Upper lobe of left lung (tissue), 4 donors: ENCODE data around the gene PM20D2.

ENCODE experiments used
- EP300 ChIP-seq, 4 donors: sonication (generic); formaldehyde crosslinking; IDR thresholded peaks; one replicate each; pipeline ENCODE4 v1.5.1; 2017; ENCODE audit warnings: antibody characterized with exemption in 4 of 4, control low read depth in 2 of 4
- POLR2A ChIP-seq, 4 donors: fragments of 450-650 bp; IDR thresholded peaks; one replicate each; pipeline ENCODE4 v1.5.1; 2016 to 2017; ENCODE audit warnings: antibody characterized with exemption in 4 of 4, mild to moderate bottlenecking in 2 of 4
- POLR2AphosphoS5 ChIP-seq, 2 donors: sonication (generic); formaldehyde crosslinking; IDR thresholded peaks; one replicate each; pipeline ENCODE4 v1.5.1; 2017; ENCODE audit warnings: antibody characterized with exemption in 2 of 2
- TF ChIP-seq, protein P1 (sequence below), 6 experiments: fragments of 450-650 bp in 4 of 6; fragments of 200-600 bp in 2 of 6; sonication (generic) in 2 of 6; IDR thresholded peaks; one replicate each; pipeline ENCODE4 v1.5.1; 2016 to 2019; ENCODE audit warnings: antibody characterized with exemption in 6 of 6

DNA sequence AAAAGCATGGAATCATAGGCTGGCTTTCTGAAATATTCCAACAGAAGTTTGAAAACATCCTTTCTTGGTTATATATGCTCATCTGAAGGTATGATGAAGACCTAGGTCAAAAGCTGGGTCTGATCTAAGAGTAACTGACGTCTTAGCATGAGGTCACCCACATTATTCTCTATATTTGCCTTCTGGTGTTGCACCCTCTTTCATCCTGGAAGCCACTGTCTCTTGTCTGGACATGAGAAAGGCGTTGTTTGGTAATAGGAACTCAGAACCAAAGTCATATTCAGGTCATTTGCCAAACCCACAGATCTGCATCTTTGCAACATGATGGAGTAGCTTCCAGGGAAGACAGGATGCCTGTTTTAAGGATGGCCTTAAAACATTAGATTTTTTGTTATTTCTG lies 53.7 kb downstream of the PM20D2 start:
- TF ChIP-seq, protein P1, sequence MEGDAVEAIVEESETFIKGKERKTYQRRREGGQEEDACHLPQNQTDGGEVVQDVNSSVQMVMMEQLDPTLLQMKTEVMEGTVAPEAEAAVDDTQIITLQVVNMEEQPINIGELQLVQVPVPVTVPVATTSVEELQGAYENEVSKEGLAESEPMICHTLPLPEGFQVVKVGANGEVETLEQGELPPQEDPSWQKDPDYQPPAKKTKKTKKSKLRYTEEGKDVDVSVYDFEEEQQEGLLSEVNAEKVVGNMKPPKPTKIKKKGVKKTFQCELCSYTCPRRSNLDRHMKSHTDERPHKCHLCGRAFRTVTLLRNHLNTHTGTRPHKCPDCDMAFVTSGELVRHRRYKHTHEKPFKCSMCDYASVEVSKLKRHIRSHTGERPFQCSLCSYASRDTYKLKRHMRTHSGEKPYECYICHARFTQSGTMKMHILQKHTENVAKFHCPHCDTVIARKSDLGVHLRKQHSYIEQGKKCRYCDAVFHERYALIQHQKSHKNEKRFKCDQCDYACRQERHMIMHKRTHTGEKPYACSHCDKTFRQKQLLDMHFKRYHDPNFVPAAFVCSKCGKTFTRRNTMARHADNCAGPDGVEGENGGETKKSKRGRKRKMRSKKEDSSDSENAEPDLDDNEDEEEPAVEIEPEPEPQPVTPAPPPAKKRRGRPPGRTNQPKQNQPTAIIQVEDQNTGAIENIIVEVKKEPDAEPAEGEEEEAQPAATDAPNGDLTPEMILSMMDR (IDR thresholded peaks at IDR 0.05) = no peak
- no peak for TF ChIP-seq POLR2AphosphoS5 (IDR thresholded peaks at IDR 0.05)
- TF ChIP-seq POLR2A (IDR thresholded peaks at IDR 0.05) = no peak
- TF ChIP-seq EP300 (IDR thresholded peaks at IDR 0.05) = no peak
